ENCODE measurements around the gene SNAI3.

SNAI3 gene

DNA sequence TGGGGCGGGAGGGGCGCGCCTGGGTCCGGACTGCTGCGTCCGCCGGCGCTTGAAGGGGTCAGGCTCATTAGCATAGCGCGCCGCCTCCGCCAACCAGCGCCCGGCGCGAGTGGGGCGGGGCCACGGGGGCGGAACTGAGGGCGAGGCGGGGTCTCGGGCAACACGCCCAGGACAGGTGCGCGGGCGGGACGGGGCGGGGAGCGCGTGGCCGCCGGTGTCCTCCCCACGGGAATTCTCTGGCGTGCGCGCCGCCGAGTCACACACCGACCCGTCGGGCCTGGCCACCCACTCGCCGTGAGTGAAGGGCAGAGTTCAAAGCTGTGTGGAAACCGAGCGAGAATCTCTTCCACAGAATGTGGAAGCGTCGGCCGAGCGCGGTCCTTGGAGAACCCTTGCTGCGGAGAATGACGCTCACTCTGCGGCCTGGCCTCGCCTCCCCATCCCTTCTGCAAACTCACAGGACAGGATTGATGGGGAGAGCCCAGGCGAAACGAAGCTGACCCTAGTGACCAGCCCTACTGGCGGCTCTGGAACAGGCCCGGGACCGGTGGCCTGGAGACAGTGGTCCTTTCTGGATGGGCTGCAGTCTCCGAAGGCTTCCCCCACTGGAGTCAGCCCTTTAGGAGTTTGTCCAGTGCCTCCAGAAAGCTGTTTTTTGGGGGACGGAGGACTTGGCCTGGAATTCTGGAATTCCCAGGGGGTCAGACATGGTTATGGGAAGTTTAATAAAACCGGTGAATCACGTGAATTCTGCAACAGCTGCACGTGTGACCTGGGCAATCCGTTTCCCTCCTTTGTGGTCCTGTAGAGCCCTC lies at the start of gene SNAI3:
Gene SNAI3 (minus strand): TSS at position 69 of the 815 bp plus-strand sequence. CDS start 101 bp downstream, outside the sequence.
- DNase-seq, result peak; percentile 48

- DNase-seq, result no peak
These were observed 49.8 kb upstream of the SNAI3 start for GRCh38 chr16:88736088-88736487.

DNA sequence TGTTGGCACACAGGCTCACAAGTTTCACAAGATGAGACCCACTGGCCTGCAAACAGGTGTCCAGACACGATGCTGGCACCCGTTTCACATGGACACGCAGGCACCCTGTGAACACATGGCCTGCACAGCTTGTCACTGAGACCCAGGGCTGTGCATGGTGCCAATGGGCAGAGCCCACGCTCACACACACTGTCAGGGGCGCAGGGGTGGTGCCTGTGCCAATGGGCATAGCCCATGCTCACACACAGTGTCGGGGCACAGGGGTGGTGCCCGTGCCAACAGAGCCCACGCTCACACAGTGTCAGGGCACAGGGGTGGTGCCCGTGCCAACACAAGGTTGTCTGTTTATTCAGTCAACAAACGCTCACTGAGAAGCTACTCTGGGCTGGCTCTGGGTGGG lies 49.3 kb upstream of the SNAI3 start:
- DNase-seq, result no peak

- no peak for DNase-seq
These were observed 48.8 kb upstream of the SNAI3 start for GRCh38 chr16:88735121-88735520.

GRCh38 chr16:88734361-88734728 lies 48.0 kb upstream of the SNAI3 start:
- DNase-seq, result no peak

DNA sequence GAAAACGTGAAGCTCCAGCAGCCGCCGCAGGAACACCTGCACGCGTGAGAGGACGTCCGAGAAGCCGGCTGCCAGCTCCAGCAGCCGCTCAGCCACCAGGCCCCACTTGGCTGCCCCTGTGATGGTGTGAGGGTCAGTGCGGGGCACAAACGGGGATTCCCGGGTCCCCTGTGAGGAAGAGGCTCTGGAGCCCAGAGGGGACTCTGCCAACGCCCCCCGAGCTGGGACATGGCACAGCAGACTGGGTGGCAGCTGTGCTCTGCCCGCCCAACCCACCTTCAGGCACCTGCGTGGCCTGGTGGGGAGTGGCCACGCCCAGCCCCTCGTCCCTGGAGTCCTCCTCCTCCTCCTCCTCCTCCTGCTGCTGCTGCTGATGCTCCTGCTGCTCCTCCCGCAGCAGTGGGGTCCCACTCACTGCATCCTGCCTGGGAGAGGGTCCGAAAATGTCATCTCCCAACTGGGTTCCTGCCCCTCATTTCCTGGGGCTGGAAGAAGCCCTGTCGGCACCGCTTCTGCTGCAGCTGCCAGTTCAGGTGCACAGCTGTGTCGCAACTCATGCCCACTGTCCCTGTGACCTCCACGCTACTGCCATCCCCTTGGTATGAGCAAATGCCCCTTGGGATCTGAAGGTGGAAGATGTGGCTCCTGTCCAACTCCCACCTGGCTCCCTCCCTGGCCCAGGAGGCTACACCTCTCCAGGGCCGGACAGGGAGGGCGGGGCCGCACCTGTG lies 47.5 kb upstream of the SNAI3 start:
- DNase-seq, result no peak

DNA sequence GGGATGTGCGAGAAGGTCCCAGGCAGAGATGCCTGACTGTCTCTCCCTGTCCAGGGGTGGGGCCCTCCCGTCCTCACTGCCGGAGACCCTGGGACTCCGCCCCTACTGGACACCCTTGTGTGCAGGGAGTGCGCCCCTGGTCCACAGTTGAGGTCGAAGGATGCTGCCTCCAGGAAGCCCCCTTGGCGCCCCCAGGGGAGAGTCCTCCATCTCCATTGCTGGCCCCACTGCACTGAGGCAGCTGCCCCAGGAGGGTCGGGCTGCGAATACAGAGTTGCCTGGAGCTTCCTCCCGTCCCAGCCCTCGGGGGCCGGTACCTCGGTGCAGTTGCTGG lies 46.6 kb upstream of the SNAI3 start:
- DNase-seq, result no peak

- peak; percentile 36 for DNase-seq
These were observed 46.1 kb upstream of the SNAI3 start for GRCh38 chr16:88732172-88732960.

GRCh38 chr16:88731699-88732098 lies 45.4 kb upstream of the SNAI3 start:
- DNase-seq, result no peak

DNA sequence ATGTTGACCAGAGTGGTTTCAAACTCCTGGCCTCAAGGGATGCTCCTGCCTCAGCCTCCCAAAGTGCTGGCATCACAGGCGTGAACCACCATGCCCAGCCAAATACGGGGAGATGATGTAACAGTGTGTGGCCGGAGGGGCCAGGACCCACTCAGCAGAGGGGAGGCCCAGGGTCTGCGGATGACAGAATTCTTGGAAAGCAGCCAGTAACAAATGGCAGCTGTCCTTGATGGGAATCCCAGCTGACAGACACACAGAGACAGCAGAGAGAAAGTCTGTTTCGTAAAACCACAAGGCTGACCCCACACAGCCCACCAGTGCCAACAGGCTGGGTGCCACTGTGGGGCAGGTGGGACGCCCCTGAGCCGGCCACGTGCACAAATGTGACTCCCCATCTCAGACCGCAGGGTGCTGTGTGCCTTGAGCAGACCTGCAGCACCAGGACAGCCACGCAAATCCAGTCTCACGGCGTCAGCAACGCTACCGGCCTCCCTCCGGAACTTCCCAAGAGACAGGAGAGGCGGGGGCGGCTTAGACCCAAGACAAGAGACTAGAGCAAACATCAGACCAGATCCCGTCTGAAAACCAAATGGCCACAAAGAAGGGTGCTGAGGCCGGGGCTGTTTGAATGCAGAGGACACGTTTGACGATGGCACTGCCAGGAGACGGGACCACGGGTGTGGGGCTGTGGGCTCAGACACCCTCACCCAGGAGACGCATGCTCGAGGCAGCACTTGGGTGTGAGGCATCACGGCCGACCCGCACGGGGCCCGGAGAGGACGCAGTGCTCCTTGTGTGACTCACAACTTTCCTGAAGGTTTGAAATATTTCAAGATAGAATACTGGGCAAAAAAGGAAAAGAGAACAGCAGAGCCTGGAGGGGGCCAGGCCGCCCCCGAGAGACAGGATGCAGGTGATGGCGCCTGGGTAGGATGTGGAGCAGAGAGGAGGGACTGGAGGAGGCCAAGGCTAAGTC lies 44.6 kb upstream of the SNAI3 start:
- DNase-seq, result peak; percentile 9

GRCh38 chr16:88727871-88728270 lies 41.6 kb upstream of the SNAI3 start:
- DNase-seq, result peak; percentile 11

DNA sequence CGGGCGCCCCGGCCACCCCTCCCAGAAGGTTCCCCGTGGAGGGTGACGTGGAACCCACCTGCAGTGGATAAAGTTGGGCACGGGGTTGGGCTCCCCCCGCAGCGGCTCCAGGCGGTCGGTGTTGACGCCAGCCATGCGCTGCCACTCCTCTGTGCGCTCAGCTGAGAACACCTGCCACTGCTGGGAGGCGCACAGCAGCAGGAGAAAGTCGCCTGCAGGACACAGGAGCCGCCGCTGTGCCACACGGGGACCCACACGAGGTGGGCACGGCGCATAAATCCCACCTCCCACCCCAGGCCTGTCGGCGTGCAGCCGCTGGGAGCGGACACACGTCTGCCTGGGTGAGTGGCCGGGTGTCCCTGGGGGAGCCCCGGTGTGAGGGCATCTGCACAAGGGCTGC lies 40.7 kb upstream of the SNAI3 start:
- peak; percentile 6 for DNase-seq

DNA sequence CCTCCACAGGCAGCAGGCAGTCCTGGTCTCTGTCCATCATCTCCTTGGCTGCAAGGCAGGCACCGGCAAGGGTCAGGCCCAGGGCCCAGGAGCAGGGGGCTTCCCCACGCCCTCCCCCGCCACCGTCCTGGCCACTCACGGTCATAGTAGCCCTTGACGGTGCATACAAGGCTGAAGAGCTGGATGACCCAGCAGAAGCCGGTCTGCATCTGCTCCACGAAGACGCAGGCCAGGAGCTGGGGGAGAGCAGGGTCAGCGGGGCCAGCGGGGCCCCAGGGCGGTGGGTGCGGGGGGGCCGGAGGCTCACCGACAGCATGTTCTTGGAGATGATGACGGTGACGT lies 40.1 kb upstream of the SNAI3 start:
- DNase-seq, result no peak

- DNase-seq, result no peak
These were observed 39.5 kb upstream of the SNAI3 start for GRCh38 chr16:88725609-88726407.

GRCh38 chr16:88724855-88725555 lies 38.7 kb upstream of the SNAI3 start:
- DNase-seq, result no peak

DNA sequence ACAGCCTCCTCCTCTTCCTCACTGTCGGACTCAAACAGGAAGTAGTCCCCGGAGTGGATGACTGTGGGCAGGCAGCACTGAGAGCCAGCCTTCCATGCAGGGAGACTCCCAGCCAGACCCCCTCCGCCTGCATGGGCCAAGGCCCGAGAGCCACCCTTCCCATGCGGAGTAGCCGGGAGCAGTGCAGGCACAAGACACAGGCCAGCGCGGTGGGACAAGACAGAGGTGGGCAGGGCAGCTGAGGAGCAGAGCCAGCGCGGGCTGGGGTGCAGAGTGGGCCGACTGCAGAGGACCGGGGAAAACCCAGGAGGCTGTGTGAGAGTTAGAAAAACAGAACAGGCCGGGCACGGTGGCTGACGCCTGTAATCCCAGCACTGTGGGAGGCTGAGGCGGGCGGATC lies 37.6 kb upstream of the SNAI3 start:
- no peak for DNase-seq

DNA sequence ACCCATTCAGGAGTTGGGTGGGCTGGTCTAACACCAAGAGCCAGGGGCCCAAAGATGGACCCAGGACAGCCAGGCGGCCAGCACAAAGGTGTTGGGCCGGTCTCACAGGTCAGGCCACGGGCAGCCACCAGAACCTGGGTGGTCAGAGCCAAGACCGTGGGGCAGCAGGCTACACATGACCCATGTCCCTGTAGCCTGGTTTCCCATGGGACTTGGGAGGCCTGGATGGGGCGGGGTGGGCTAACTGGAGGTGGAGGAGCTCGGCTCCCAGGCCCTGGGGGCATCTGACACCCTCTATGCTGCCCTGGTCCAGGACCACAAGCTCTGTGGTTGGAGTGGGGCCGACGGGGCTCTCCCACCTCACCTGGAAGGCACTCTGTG lies 37.2 kb upstream of the SNAI3 start:
- no peak for DNase-seq

DNA sequence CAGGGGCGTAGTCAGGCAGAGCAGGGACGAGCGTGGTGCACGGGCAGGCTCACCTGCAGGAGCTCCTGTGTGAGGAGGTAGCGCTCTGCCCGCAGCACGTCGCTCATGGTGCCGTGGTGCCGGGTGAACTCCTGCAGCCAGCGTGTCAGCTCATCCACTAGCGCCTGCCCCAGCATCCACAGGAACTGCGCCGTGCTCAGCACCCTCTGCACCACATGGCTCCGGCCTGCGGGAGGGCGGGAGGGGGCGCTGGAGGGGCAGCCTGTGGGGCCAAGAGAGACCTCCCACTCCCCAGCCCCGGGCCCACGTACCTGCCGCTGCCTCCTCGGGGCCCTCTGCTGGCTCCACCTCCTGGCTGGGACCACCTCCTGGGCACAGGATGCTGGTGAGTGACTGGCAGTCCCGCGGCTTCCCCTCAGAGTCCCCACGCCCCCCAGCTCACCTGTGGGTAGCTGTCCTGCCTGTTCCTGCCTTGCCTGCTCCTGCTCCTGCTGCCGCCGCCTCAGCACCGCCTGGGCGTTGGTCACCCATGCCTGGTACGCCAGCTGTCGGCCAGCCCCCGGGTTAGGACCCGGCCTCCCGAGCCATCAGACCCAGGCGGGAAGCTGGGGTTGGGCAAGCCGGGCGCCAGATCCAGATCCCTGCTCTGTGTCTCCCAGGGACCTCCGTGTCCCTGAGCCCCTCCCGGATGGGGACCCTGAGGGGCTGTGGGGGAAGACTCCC lies 36.6 kb upstream of the SNAI3 start:
- DNase-seq, result no peak

DNA sequence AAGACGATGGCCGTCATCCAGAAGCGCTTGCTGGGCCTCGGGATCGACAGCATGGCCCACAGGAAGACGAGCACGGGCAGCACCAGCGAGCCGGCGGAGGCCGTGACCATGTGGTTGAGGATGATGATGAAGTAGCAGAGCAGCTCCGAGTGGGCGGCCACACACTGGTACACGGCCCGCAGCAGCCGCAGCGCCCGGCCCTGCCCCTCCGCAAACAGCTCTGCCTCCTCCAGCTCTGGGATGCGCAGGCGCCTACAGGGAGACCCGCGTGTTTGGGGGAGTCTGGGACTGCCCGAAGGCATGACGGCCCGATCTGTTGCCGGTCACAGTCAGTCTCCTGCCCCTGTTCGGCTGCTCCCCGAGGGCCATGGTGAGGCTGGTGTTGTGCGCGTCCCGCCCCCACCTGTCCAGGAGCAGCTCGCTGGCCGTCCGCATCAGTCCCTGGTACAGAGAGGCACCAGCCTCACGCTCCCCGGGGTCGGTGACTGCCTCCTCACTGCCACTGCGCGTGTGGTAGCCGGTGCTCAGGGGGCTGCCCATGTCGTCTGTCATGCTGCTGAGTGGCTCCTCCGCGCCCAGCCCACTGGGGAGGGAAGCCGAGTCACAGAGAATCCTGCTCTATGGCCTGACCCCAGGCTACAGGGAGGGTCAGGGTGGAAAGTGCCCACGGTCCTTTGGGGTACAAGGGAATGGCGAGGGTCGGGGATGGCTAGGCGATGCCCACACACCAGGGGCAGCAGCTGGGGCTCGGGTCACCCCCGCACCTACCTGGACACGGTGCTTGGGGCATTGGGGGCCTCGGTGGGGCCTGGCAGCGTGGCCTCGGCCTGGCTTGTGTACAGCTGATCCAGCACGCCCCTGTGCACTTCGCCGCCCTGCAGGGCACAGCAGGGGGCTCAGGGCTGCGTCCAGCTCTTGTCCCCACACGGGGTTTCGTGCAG lies 35.8 kb upstream of the SNAI3 start:
- DNase-seq, result no peak
